HS-5 (cell line): ENCODE results near the gene BEX4.
"Not testable (repeated sequence)": the region's sequence is repeated elsewhere in the genome, so short reads cannot be mapped to it uniquely, and the experiment has no call there.

Experiments used
- DNase-seq: peaks from one replicate; pipeline ENCODE4 v3.0.0-alpha.2; 2012; ENCODE audit warnings: low read depth

Gene BEX4

GRCh38 chrX:103214870-103215424, at the start of gene BEX4:
Gene BEX4, plus strand, starts transcription at chrX:103215108. Its CDS starts 1,046 bp downstream, at chrX:103216154.
- peak; percentile 14 for DNase-seq

DNA sequence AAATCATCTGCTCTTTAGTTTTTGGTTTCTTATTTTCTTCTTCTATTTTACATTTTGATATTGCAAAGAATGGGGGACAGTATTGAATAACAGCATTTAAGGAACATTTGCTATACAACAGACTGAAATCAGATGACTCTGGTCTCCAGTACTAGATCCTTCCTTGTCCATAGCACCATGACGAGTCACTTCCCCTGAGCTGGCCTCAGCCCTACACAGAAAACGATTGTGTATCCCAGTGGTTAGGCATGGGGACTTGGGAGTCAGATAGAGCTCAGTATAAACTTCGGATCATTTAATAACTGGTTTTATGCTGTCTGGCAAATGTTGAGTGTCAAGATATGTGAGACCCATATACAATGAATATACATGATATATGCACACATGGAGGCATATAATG, 44.7 kb upstream of the BEX4 start:
- DNase-seq = no peak

DNA sequence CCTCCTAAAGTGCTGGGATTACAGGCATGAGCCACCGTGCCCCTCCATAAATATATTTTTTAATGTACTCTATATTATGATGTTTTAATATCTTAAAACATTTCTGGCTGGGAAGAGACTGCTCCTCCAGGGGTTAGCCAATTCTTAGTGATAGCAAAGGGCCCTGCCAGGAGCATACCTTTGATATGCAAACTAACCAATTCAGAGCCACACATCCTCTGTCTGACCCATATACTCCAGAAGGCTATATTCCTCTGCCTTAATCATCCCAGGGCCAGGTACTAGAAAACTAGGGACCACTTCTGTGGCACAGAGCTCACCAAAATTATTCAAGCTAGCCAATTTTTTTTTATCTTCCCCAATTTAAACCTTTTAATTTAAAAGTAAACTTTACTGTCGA, 43.6 kb upstream of the BEX4 start:
- no peak for DNase-seq

DNA sequence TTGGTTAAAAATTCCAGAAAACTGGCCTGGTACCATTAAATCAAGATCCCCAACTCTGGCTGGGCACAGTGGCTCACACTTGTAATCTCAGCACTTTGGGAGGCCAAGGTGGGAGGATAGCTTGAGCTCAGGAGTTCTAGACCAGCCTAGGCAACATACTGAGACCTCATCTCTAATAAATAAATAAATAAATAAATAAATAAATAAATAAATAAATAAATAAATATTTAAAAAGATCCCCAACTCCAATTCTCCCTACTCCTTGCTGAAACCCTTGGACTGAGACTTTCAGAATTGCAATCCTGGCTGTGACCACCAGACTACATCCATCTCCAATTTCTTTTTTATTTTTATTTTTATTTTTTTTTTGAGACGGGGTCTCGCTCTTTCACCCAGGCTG, 39.7 kb upstream of the BEX4 start:
- DNase-seq = not testable (repeated sequence)

- no peak for DNase-seq
These were observed 38.8 kb upstream of the BEX4 start for GRCh38 chrX:103175944-103176753.

- no peak for DNase-seq
These were observed 37.4 kb upstream of the BEX4 start for GRCh38 chrX:103177556-103177955.

DNA sequence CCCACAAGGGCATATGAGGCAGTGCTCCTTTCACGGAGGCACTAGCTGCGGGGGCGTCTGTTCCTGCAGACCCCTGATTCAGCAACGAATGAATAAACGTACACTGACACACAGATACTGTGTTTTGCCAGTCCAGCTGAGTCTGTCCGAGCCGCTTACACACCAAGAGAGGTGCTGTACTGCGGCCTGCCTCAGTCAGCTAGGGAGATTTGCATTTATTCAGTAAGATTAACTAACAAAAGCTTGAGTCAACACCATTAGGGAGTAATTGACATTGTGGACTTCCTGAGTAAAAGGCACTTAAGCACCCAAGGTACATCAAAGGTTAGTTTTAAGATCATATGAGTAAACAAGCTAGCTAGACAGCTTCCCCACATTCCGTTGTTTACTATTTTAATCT, 31.0 kb upstream of the BEX4 start:
- no peak for DNase-seq

DNA sequence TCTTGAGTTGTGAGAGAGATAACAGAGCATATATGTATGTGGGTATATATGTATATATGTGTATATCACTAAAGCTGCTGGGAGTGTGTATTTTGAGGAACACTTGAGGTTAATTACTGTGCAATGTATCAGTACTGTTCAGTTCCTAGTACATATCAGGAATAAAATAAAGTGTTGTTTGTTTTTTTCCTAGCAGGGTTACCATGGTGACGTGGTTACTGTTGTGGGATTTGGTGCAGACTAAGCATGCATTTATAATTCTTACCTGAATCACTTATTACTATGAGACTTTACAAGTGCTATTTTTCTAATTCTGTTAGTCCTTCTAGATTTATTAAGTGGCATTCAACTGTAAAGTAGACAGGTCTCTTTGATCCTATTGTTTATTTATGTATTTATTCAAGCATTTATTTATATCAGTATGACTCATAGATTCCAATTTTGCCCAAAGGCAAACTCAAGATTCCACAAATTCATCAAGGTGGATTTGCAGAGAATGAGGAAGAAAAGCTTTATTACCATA, 26.9 kb upstream of the BEX4 start:
- DNase-seq = no peak

- DNase-seq = peak; percentile 72
These were observed 17.1 kb upstream of the BEX4 start for GRCh38 chrX:103197721-103198306.

GRCh38 chrX:103198668-103199067, 16.2 kb upstream of the BEX4 start:
- not testable (repeated sequence) for DNase-seq

DNA sequence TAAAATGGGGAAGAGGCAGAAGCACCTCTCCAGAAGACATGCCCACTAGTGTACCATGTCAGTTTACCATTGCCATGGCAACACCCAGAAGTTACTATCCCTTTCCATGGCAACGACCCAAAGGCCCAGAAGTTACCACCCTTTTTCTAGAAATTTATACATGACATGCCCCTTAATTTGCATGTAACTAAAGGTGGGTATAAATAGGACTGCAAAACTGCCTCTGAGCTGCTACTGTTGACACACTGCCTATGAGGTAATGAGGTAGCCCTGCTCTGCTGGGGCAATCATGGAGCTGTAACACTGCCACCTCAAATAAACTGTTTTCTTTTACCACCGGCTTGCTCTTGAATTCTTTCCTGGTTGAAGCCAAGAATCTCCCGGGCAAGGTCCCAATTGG, 13.9 kb upstream of the BEX4 start:
- no peak for DNase-seq

DNA sequence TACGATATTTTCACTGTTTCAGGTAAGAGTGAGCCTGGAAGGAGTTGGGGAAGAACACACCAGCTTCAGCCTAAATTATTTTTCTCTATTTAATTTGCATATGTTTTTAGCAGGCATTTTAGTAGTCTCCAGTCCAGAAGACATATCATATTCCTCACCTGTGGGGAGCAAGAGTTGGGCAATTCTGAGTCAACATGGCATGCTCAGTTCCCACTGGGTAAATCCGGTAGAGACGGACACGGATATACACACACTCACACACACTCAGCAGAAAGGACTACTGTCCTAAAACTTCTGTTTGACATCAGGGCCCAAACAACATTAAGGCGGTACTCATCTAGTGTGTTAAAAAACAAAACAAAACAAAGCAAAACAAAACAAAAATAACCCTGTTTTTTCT, 4.9 kb upstream of the BEX4 start:
- no peak for DNase-seq

DNA sequence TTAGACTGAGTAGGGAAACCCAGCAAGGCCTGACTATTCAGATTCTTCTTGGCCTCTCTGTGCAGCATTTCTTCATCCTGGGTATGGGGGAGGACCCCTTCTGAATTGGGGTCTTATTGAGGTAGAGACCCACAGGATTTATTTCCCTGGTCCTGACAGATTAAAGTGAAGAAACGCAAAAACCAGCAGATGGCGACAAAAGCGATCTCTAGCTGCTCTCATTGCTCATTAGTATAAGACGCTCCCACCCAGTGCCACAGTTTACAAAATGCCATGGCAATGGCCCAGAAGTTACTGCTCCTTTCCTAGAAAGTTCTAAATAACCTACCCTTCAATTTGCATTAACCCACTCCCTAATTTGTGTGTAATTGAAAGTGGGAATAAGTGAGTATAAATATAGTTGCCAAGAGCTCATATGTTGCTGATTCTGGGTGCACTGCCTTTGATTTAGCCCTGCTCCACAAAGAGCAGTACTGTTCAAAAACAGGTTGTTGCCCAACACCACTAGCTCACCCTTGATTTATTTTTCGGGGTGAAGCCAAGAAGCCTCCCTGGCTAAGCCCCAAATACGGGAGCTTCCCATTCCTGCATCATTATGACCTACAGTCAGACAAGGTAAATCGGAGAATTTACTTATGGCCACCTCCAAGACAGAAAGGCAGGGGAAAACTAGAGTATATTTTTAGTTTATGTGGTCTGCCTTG, 3.7 kb upstream of the BEX4 start:
- peak; percentile 2 for DNase-seq

DNA sequence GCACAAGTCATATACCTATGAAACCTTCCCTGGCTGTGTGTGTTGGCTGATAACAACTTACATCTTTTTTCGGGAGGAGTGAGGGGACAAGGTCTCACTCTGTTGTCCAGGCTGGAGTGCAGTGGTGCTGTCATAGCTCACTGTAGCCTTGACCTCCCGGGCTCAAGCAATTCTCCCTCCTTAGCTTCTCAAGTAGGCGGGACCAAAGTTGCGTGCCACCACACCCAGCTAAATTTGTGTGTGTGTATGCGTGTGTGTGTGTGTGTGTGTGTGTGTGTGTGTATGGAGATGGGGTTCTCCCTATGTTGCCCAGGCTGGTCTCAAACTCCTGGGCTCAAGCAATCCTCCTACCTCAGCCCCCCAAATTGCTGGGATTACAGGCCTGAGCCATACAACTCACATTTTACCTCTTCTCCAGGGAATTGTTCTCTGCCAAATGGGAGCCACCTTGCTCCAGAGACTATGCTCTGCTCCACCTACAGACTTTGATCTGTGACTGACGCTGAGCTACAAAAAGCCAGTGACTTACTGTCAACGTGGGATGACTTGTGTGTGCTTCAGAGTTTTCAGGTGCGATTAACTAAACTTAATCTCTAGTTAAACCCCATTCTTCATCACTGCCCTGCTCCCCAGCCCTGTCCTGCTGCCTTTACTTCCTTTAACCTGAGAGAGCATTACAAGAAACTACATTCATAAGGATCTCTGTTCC, 2.0 kb upstream of the BEX4 start:
- DNase-seq = no peak

DNA sequence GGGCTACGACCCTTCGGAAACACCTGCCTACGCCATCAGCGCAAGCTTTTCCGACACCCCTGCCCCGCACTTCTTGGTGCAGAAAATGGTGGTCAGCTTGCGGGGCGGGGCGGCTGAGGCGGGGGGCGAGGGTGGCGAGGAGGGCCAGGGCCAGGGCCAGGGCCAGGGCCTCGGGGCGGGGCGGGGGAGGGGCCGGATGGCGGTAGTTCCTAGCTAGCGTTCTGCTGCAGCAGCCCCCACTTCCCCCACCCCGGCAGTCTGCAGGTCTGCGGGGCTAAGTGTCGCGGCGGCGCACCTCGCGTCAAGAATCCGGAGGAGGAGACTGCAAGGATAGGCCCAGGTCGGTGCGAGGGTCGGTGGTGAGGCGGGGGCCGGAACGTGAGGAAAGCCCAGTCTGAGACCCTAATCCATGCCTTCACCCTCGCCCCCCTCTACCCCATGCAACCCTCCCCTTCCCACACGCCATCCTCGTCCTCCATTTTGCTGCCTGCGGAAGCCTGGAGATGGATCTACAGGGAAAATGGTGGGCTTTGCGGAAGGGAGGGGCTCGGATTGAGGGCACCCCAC, 600 bp downstream of the BEX4 start:
- DNase-seq = no peak

- no peak for DNase-seq
These were observed 5.8 kb downstream of the BEX4 start for GRCh38 chrX:103220511-103221323.

GRCh38 chrX:103225918-103226317, 11.0 kb downstream of the BEX4 start:
- not testable (repeated sequence) for DNase-seq

GRCh38 chrX:103233263-103233662, 18.4 kb downstream of the BEX4 start:
- no peak for DNase-seq

- DNase-seq = no peak
These were observed 20.0 kb downstream of the BEX4 start for GRCh38 chrX:103234869-103235268.

GRCh38 chrX:103235608-103236007, 20.7 kb downstream of the BEX4 start:
- not testable (repeated sequence) for DNase-seq

GRCh38 chrX:103236296-103236695, 21.4 kb downstream of the BEX4 start:
- no peak for DNase-seq
